ENCODE data around the gene EPN2.

EPN2 gene

DNA sequence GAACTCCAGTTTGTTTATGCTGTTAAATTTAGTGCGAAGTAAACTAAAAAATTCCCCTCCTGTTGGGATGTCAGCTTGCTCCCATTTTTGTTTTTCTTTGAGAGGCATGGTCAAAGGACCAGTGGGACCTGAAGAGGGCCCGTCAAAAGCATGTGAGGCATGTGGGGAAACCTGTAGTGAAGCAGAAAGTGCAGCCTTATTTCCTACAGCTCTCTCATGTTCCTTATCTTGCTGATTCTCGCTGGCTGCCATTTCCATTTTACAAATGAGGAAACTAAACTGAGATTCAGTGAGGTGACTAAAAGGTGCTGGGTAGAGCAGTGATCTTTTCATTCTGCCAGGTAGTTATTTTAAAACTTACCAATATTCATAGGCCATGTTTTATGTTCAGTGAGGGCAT is 27.1 kb downstream of the EPN2 start:
- Histone ChIP-seq H3K4me2 (peak overlapping the region in 6 of 11 experiments; percentile 10 to 50 (median 36); a peak in 6 of 22 replicates), H4K20me1 (peaks cover 0 to 28% (median 6%) of the 10 kb centered on the region in 11 experiments; a peak in 8 of 22 replicates), H3K4me1 (peaks cover 4 to 10% (median 7%) of the 10 kb centered on the region in 10 experiments; a peak in 18 of 20 replicates), H3K27ac (no peak overlapping the region), H3K36me3 (no peaks in the 10 kb centered on the region), H3K9me3 (replicated peaks in 1 of 11) (no peaks in the 10 kb centered on the region), H3K27me3 (peaks cover 0 to 20% (median 8%) of the 10 kb centered on the region in 11 experiments; a peak in 9 of 22 replicates), H3K4me3 (no peak overlapping the region), H3K9ac (no peak overlapping the region)
- TF ChIP-seq Cebpa-rat (IDR thresholded peaks at IDR 0.05) = no peak

- Histone ChIP-seq H3K9ac (no peak overlapping the region), H3K27ac (no peak overlapping the region), H3K9me3 (replicated peaks in 1 of 11) (no peaks in the 10 kb centered on the region), H3K4me1 (peaks cover 5 to 13% (median 8%) of the 10 kb centered on the region in 10 experiments; a peak in 18 of 20 replicates), H3K4me3 (no peak overlapping the region), H3K27me3 (peaks cover 0 to 22% (median 9%) of the 10 kb centered on the region in 11 experiments; a peak in 9 of 22 replicates), H4K20me1 (peaks cover 0 to 25% (median 6%) of the 10 kb centered on the region in 11 experiments; a peak in 8 of 22 replicates), H3K4me2 (peak overlapping the region in 8 of 11 experiments; percentile 5 to 50 (median 24); a peak in 6 of 22 replicates), H3K36me3 (no peaks in the 10 kb centered on the region)
- TF ChIP-seq Cebpa-rat (IDR thresholded peaks at IDR 0.05) = no peak
These were observed 27.5 kb downstream of the EPN2 start for GRCh38 chr17:19264681-19265080.

- Histone ChIP-seq H3K4me1 (peaks cover 5 to 13% (median 9%) of the 10 kb centered on the region in 10 experiments; a peak in 18 of 20 replicates), H3K27me3 (peaks cover 0 to 33% (median 17%) of the 10 kb centered on the region in 11 experiments; a peak in 12 of 22 replicates), H4K20me1 (peaks cover 0 to 22% (median 0%) of the 10 kb centered on the region in 11 experiments; a peak in 6 of 22 replicates), H3K27ac (no peak overlapping the region), H3K4me2 (no peak overlapping the region), H3K9me3 (replicated peaks in 1 of 11) (no peaks in the 10 kb centered on the region), H3K9ac (no peak overlapping the region), H3K36me3 (no peaks in the 10 kb centered on the region), H3K4me3 (no peak overlapping the region)
- no peak for TF ChIP-seq Cebpa-rat (IDR thresholded peaks at IDR 0.05)
These were observed 28.6 kb downstream of the EPN2 start for GRCh38 chr17:19265755-19266154.

GRCh38 chr17:19268611-19269010 is 31.4 kb downstream of the EPN2 start:
- no peaks in the 10 kb centered on the region for H3K9me3 ChIP-seq (replicated peaks in 1 of 11)
- peak overlapping the region in 3 of 11 experiments; percentile 4 to 44 (median 37); a peak in 6 of 22 replicates for H3K4me2 ChIP-seq
- TF ChIP-seq Cebpa-rat (IDR thresholded peaks at IDR 0.05) = no peak
- no peak overlapping the region for H3K4me3 ChIP-seq
- peaks cover 5 to 13% (median 9%) of the 10 kb centered on the region in 10 experiments; a peak in 18 of 20 replicates for H3K4me1 ChIP-seq
- no peak overlapping the region for H3K27ac ChIP-seq
- peaks cover 0 to 33% (median 0%) of the 10 kb centered on the region in 11 experiments; a peak in 6 of 22 replicates for H4K20me1 ChIP-seq
- H3K27me3 ChIP-seq = peaks cover 0 to 51% (median 24%) of the 10 kb centered on the region in 11 experiments; a peak in 15 of 22 replicates
- H3K36me3 ChIP-seq = no peaks in the 10 kb centered on the region
- no peak overlapping the region for H3K9ac ChIP-seq

GRCh38 chr17:19269106-19269505 is 31.9 kb downstream of the EPN2 start:
- no peak overlapping the region for H3K9ac ChIP-seq
- no peaks in the 10 kb centered on the region for H3K36me3 ChIP-seq
- H3K9me3 ChIP-seq (replicated peaks in 1 of 11) = no peaks in the 10 kb centered on the region
- H4K20me1 ChIP-seq = peaks cover 0 to 31% (median 0%) of the 10 kb centered on the region in 11 experiments; a peak in 6 of 22 replicates
- no peak overlapping the region for H3K27ac ChIP-seq
- peak overlapping the region in 7 of 11 experiments; percentile 1 to 44 (median 10); a peak in 10 of 22 replicates for H3K4me2 ChIP-seq
- H3K27me3 ChIP-seq = peaks cover 0 to 56% (median 24%) of the 10 kb centered on the region in 11 experiments; a peak in 15 of 22 replicates
- no peak for TF ChIP-seq Cebpa-rat (IDR thresholded peaks at IDR 0.05)
- no peak overlapping the region for H3K4me3 ChIP-seq
- H3K4me1 ChIP-seq = peaks cover 5 to 13% (median 9%) of the 10 kb centered on the region in 10 experiments; a peak in 18 of 20 replicates

DNA sequence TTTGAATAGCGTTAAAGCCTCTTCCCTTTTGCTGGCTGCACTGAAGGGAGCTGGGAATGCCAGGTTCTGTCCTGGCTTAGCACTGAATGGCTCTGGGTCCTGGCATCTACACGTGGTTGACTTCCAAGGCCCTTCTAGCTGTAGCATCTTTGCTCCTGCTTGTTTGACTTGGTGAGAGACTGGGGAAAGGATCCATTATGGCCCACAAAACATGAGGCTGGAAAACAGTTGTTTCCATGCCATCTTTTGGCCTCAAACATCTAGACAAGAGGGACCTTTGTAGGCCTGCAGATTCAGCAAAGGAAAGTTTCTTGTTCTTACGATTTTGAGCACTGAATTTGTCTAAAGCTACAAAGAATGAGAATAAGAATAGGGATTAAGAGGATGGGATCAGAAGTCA is 32.5 kb downstream of the EPN2 start:
- no peak overlapping the region for H3K4me3 ChIP-seq
- no peak overlapping the region for H3K27ac ChIP-seq
- H3K9me3 ChIP-seq (replicated peaks in 1 of 11) = no peaks in the 10 kb centered on the region
- TF ChIP-seq Cebpa-rat (IDR thresholded peaks at IDR 0.05) = no peak
- peaks cover 2 to 12% (median 9%) of the 10 kb centered on the region in 10 experiments; a peak in 17 of 20 replicates for H3K4me1 ChIP-seq
- H3K4me2 ChIP-seq = peak overlapping the region in 7 of 11 experiments; percentile 1 to 44 (median 10); a peak in 10 of 22 replicates
- peaks cover 0 to 31% (median 0%) of the 10 kb centered on the region in 11 experiments; a peak in 6 of 22 replicates for H4K20me1 ChIP-seq
- peaks cover 0 to 60% (median 25%) of the 10 kb centered on the region in 11 experiments; a peak in 16 of 22 replicates for H3K27me3 ChIP-seq
- no peaks in the 10 kb centered on the region for H3K36me3 ChIP-seq
- H3K9ac ChIP-seq = no peak overlapping the region

DNA sequence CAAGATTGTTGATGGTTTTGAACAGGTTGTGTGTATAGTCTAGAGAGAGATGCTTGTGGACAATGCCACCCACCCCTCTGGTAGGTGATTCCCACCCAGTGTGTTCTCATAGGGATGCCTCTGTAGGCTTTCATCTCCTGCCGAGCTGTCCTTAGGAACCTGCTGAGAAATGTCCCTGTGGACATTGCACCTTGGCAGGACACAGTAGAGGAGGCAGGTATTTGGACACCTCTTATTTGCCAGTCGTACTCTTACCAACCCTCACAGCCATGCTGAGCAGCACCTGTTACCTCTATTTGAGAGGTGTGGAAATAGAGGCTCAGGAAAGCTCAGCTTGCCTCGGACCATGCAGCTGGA is 33.2 kb downstream of the EPN2 start:
- peaks cover 0 to 34% (median 0%) of the 10 kb centered on the region in 11 experiments; a peak in 7 of 22 replicates for H4K20me1 ChIP-seq
- H3K27ac ChIP-seq = no peak overlapping the region
- peaks cover 0 to 61% (median 20%) of the 10 kb centered on the region in 11 experiments; a peak in 15 of 22 replicates for H3K27me3 ChIP-seq
- H3K4me3 ChIP-seq = no peak overlapping the region
- no peak overlapping the region for H3K4me2 ChIP-seq
- no peaks in the 10 kb centered on the region for H3K9me3 ChIP-seq (replicated peaks in 1 of 11)
- TF ChIP-seq Cebpa-rat (IDR thresholded peaks at IDR 0.05) = no peak
- no peaks in the 10 kb centered on the region for H3K36me3 ChIP-seq
- peaks cover 0 to 12% (median 8%) of the 10 kb centered on the region in 10 experiments; a peak in 12 of 20 replicates for H3K4me1 ChIP-seq
- no peak overlapping the region for H3K9ac ChIP-seq

DNA sequence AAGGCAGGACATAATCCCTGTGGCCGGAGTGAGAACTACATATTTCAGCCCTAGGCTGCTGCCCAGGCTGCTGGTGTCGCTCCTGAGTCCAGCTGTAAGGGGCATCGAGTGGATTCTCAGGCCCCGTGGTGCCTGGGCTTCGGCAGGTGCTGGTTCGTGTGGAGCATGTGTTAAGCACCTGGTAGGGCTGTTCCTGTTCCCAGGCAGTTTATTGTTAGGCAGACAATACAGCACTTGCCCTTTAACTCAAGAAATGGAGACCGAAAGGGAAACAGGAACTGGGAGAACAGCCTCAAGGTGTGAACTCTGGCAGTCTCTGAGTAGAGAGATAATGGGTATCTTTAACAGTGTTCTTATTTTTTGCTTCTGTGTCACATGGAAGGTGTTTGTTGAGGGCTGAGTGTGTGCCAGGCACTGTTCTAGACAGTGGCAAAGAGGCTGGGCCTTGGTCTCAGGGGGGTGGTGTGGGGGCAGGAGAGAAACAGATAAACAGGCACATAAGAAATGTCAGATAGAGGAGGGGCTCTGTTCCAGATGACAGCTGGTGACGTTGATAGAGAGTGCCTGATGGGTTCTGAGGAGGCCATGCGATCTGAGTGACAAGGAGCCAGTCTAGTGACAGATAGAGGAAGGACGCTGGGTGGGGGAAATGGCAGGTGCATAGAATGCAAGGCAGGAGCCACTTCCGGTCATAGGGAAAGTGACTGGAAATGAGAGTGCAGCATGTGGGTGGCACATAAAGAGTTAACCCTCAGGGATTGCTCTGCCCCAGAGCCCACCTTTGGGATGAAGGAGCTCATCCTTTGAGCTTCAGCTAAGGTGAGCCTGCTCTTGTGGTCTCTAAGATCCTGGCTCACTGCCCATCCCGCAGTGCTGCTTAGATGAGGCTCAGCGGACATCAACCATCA is 33.8 kb downstream of the EPN2 start:
- H3K9ac ChIP-seq = no peak overlapping the region
- peaks cover 0 to 12% (median 8%) of the 10 kb centered on the region in 10 experiments; a peak in 12 of 20 replicates for H3K4me1 ChIP-seq
- no peak overlapping the region for H3K4me3 ChIP-seq
- 0 out of 22 replicates have a peak overlapping the region, but pooled peaks of 1 of the 11 experiments have one; percentile 6 for H3K4me2 ChIP-seq
- no peaks in the 10 kb centered on the region for H3K9me3 ChIP-seq (replicated peaks in 1 of 11)
- no peak overlapping the region for H3K27ac ChIP-seq
- no peaks in the 10 kb centered on the region for H3K36me3 ChIP-seq
- no peak for TF ChIP-seq Cebpa-rat (IDR thresholded peaks at IDR 0.05)
- peaks cover 0 to 59% (median 22%) of the 10 kb centered on the region in 11 experiments; a peak in 15 of 22 replicates for H3K27me3 ChIP-seq
- peaks cover 0 to 31% (median 0%) of the 10 kb centered on the region in 11 experiments; a peak in 7 of 22 replicates for H4K20me1 ChIP-seq
